Fibroblast of upper back skin (primary cell): ENCODE measurements around the gene CDH12.

ENCODE experiments used
- DNase-seq: peaks from one replicate; pipeline ENCODE4 v3.0.0-alpha.2; 2013

Gene CDH12

DNA sequence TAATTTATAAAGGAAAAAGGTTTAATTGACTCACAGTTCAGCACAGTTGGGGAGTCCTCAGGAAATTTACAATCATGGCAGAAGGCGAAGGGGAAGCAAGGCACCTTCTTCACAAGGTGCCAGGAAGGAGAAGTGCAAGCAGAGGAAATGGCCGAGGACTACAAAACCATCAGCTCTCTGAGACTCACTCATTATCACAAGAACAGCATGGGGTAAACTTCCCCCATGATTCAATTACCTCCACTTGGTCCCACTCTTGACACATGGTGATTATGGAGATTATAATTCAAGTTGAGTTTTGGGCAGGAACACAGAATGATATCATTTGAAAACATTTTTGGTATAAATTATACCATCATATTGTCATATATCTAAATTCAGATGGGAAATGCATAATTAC is 934.7 kb downstream of the CDH12 start:
- no peak for DNase-seq

DNA sequence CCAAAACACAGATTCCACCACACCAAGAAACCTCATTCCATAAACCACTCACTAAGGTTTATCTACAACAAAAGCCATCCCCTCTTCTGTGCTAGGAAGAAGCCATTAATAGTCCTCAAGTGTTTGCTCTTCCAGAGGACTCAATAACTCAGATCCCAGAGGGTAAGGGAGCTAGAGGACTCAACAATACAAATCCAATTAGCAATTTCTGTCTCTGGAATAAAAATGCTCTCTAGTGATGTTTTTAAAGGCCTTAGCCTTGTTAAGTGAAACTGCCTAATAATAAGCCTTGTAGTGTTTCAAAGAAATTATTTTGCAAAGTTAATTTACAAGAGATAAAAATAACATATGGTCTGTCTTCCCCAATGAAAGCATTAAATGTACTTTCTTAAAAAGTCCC is 942.4 kb downstream of the CDH12 start:
- DNase-seq: no peak

DNA sequence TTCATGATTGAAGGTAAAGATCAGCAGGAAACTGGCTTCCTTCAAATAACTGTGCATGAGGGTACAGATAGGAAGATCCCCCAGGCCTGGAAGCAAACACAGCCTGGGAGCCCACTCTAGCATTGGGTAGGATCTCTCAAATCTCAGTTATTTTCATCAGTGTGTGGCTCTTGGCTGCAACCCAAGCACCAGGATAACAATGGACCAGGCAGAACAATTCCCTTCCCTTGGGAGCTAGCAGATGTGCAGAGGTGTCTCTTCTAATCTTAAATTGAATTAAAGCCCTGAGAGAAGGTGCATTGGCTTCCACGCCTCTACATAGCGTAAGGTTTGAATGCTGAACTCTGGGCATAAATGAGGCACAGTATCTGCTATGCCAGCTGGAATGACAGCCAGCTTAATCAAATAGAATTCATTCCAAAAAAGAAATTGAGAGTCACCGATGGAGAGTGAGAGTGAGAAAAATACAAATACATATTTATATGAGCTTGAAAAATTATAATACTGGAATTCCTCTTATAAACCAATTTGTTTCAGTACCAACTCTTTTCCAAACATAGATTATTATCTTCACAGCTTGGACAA is 957.3 kb downstream of the CDH12 start:
- no peak for DNase-seq

DNA sequence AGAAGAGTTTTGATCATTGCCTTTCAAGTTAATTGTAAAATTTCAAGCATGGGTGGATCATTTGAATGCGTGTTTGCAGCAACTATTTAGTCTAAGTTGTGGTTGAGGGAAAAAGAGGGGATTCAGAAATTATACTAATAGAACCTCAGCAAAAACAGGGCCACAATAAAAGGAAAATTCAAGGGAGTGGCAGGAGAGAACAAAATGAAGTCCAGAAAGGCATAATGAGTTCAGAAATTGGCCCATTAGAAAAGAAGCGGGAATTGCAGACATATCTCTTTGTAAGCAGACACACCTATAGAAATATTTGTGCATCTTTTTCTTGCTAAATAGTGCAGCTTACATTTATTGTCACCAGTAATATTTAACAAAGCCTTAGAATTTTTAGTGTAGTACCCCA is 960.0 kb downstream of the CDH12 start:
- DNase-seq: no peak

DNA sequence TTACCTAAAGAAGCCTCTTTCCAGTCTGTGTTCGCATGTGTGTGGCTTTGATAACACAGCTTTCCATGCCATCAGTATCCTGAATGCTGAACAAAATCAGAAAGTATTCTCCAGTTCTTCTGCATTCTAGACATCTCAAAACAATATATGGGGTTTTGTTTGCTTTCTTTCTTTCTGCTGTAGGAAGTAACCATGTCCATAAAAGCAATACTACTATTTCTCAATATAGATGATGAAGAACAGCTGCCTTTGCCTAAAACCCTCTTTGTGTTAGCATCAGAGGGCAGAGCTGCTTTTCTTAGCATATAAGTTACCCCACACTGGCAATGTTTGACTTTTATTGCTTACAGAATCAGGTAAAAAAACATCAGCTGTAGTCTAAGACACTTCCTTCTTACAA is 963.6 kb downstream of the CDH12 start:
- no peak for DNase-seq

DNA sequence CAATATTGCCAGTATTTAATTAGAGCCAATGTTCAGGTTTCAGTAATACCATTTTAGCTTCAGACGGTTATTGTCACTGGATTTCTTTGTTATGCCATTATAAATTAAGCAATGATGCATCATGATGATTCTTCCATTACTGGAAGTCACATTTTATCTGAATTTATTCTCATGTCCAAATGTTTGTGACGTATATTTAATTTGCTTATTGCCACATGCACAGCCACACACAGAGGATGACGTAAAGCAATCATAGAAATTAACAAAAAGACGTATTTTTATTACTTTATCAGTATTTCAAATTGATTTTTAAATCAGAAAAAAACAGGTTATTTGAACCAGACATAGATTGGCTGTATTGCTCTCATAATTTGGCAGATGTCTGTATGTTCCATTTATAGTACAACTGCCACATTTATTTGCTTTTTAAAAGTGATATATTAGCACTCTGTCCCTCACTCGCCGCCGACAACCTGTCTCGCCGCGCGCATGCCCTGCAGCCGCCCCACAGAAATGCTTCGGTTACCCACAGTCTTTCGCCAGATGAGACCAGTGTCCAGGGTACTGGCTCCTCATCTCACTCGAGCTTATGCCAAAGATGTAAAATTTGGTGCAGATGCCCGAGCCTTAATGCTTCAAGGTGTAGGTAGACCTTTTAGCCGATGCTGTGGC is 970.9 kb downstream of the CDH12 start:
- DNase-seq: no peak

DNA sequence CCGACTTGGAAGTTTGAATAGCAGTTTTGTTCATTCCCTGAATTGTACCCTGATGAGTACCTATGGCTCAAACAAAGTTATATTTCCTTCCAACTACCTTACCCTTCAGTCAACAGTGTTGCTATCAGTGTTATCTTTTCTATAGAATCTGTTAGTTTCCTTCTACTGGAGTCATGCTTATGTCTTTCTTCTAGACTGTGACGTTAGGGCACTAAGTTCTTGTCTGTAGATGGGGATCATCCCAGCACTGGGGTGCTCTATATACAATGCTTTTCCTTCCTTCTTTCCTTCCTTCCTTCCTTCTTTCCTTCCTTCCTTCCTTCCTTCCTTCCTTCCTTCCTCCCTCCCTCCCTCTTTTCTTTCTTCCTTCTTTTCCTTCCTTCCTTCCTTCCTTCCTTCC is 973.0 kb downstream of the CDH12 start:
- DNase-seq: no peak

DNA sequence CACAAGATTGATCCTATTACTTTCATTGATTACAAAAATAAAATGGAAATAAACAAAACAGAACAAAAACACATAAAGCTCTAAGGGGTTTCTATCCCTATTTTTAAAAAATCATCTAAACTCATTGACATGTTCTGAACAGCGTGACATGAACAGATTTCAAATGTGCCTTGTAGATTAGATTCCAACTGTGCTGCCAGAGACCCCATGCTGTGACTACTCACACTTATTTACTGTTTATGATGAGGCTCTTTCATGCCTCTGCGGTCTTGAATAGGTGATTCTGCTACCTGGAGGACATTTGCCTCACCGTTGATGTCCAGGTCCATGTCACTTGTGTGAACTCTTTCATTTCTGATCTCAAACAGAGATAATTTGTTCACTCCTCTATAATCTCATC is 990.2 kb downstream of the CDH12 start:
- DNase-seq: no peak

DNA sequence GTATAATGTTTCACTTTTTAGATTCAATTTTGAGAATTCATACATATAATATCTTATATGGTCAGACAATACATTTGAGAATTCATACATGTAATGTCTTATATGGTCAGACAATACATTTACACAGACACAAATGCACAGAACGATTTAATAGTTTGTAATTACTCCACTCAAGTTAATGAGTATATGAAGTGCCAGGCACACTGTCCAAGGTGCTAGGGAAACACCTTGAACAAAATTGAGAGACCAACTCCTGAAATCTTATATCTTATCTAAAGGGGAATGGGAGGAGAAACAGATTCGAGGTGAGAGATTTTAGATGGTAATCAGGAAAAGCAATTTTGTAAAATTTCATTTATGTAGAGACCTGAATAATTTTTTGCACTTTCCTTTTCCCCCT is 994.7 kb downstream of the CDH12 start:
- DNase-seq: no peak

DNA sequence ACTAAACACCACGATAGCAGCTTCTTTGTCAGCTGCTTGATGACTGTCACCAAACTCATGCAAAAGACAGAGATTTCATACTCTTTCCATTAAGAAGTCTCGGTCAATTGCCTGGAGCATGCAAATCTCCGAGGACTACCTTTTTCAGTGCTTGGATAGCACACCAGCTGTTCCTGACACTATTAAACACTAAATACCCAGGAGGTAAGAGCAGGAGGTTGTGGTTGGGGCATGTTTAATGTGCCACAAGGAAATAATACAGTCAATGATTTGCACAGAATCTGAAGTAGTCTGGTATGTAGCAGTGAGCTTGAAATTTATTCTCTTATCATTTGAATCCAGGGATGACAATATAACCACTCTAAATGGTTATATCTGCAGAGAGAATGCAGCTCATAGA is 996.2 kb downstream of the CDH12 start:
- DNase-seq: no peak

DNA sequence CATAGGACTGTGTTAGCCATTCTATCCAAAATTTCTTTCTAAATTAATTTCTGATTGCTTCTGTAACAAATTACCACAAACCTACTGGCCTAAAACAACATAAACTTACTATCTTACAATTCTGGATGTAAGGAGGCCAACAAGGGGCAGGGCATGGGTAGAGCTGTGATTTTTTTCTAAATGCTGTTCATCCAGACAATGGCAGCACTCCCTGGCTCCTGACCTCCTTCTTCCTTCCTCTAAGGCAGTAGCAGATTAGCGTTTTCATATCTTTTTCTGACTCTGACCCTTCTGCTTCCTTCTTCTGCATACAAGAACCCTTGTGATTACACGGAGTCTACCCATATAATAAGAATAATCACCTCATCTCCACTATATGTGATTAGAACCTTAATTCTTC is 1005.8 kb downstream of the CDH12 start:
- no peak for DNase-seq

DNA sequence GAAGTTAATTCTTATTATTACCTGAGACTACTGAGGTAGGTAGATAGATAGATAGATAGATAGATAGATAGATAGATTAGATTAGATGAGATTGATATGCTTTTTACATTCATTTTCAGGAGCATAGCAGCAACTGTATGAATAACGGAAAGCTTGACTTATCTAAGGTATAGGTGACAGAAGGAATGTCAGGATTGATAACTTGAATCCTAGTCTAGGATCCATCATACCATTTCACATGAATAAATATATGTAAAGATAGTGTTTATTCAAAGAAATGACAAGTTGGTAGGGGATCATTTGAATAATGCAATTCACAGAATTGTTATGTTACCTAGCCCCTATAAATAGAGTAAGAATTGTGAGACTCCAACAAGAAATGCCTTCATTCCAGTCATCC is 1008.2 kb downstream of the CDH12 start:
- DNase-seq: no peak

DNA sequence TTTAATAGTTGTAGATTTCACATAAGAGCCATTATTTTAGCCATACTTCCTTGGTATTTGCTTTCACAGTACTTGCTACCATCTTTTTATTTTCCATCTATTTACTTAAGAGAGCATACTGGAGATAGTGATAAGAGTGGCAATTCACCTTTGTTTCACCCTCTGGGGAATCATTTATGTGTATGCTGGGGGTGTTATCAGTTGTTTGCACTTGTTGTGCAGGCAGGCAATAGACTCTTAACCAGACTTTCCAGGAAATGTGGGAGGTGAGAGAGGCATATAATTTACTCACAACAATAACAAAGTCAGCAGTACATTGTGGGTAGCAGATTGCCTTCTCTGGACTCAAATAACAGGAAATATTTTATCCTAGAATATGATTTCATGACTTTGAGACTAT is 1018.3 kb downstream of the CDH12 start:
- no peak for DNase-seq

DNA sequence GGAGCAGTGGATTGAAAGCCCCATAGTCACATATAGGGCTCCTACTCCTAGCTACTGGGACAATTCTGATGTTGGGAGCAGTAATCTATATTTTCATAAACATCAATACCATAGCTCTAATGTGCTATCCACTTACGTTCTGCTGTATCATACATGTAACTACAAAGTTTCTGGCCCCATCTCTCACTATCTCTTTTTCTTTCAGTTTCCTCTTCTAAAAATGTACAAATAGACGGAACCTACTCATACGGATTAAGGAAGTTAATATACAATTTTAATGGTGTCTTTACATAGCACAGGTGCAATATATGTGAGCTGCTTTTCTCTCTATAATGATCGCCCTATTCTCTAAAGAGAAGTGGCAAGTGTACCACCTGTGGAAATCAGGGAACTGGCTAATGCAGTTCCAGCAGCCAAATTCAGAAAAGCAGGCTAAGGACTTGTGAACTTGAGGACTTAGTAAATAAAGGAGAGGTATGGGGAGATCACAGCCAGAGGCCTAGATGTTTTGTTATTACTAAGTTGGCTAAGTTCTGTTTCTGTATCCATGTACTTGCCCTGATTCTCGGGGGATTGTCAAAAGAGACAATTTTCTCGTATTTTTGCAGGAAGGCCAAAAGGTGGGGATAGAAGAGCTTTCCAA is 1021.9 kb downstream of the CDH12 start:
- DNase-seq: no peak

DNA sequence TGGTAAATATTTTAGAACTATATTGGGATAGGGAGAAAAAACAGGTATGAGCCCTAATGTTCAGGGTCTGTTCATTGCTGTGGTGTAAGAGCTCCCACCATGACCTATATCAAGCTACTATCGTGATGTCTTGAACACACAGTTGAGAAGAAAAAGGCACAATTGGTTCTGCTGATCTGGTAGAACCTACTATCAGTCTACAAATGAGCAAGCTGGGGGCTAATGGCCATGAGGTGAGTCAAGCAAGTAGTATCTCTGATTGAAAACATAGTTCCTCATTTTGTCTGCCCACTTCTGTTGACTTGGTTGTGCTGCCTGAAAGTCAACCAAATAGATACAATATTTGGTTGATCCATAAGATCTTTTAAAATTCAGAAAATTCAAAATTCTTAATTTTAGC is 1026.3 kb downstream of the CDH12 start:
- no peak for DNase-seq

DNA sequence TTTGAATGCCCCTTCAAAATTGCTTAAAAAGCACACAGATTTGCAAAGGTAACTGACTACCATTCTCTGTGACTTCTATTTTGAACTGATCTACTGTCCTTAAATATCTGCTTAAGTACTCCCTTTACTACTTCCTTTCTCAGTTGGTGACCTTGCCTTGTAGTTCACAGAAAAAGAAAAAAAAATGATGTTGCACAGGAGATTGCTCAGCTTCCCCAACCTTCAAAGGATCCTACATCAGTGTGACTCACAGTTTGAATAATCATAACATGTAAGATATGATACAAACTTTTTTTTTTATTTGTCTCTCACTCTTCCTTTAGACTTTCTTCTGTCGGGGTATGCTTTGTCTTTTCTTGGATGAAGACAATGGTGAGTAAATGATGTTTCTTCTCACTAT is 1029.6 kb downstream of the CDH12 start:
- DNase-seq: peak; percentile 7

DNA sequence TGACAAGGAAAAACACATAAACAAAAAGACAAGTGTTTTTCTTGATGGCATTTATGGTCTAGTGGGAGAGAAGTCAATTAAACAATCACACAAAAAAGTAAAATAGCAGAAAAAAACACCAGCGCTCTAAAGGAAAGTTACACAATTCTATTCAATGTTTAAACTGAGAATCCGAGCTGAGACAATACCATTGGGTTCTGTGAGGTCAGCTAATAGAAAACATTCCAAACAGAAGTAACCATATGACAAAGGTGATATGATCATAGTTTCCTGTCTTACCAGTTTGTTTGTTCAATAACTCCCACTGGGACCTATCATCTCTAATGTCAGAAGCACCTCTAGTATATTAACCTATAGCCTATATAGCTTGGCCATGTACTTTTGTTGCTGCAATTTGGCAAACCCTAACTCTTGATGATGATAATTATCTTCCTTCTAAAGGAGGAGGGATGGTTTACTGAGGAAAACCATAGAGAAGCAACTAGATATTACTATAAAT is 1030.0 kb downstream of the CDH12 start:
- DNase-seq: no peak

DNA sequence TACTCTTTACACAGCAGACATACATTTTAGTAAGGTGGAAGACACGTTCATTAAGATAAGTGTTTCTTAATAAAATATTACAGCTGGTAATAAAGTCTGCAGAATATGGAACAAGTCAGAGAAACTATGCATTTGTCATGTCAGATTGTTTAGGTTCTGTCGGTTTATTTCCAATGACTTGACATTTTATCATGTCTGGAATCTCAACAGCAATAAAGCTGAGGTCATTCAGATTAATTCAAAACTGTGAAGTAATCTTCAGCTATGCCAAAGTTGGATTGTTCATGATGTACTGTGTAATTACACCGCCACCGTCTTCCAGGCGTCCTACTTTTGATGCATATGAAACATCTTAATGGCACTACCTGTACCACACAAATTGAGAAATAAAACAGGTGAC is 1032.6 kb downstream of the CDH12 start:
- no peak for DNase-seq

DNA sequence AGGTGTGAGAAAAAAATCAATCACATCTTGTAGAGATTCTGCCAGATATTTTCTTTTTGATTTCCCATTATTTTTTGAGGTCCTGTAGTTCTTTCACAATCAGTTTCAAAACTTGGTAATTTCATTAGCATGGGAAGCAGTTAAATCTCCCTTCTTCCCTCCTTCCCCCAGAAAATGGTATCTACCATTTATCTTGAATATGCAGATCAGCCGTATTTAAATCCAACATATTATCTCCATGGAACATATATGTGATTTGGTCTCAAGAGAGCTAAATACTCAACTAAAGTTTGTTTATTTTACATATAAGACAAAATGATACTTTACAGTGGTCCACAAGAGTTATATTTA is 1034.8 kb downstream of the CDH12 start:
- DNase-seq: no peak

DNA sequence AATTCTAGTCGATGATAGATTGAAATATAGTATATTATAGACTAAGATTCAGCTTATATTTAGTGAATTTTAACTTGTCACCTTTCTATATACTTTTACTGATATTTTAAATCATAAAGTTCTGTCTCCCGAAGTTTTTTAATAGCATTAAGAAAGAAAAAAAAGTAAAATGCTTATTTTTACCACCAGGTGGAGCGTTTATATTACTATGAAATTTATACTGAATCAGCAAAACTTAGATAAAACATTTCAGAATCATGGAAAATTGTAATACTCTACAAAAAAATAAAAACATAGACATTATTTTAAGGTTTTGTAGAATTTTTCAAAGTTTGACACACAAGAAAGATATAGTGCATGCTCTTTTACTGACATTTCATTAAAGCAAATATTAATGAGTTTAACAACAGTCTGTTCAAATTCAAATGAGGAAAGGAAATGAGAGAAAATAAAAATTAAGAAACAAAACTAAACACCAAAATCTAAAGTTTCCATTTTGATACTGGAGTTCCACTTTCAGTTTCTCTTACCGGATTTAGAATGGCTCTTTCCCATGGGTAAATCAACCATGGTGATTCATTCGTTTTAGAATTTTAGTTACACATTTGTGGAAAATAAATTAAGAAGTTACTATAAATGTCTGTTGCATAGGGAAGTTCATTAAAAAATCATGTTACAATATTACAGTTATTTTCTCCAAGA is 1035.3 kb downstream of the CDH12 start:
- DNase-seq: peak; percentile 12

DNA sequence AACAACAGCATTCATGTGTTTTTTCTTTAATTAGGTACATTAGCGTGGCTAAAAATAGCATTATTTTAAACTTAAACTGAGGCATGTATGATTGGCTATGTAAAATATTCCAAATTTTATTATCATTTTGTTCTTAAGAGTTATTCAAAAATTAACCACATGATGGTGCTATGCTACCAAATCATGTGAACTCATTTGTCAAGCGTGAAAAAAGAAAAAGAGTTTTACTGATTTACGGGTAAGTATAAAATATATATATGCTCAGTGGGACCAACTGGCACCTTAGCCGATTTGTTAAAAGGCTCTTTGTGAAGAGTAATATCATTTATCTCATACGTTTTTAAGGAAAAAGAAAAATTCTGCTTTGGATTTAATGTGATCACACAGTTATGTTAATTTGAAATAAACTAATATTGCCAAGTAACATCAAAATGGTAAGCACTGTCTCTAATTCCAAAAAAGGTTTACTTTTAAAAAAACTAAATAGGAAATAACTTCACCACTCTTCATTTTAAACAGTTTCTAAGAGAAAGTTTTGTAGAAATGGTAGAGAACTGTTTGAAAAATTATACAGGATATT is 1042.3 kb downstream of the CDH12 start:
- DNase-seq: no peak

DNA sequence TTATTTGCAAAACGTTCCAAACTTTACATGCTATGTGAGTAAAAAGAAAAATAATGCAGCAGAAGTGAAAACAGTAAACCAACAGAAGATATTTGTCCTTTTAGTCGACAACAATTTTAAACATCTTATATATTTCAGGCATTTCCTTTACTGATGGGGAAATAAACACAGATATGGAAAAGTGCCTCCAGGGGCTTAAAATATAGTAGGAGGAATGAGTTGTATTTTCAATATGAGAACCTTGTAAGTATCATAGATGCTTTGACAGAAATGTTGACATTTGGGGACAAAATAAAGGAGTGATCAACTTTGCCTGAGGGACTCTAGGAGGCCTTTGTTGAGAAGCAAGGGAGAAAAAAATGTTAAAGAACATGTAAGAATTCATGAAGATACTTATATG is 1043.5 kb downstream of the CDH12 start:
- no peak for DNase-seq

DNA sequence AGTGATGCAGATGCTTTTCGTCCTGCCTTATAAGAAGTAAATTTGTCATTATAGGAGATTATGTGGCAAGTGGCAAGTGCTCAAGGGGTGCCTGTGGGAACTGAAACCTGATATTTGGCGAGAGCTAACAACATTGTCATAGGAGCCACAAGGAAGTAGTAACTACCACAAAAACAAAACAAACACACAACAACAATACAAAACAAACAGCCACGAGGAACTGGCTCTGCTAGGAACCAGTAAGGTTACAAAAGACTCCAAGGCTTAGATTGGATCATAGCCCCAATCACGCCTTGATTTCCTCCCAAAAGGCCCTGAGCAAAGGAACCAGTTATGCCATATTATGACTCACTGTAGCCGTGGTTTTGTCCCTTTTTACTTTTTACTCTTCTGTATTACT is 1045.2 kb downstream of the CDH12 start:
- DNase-seq: peak; percentile 27

DNA sequence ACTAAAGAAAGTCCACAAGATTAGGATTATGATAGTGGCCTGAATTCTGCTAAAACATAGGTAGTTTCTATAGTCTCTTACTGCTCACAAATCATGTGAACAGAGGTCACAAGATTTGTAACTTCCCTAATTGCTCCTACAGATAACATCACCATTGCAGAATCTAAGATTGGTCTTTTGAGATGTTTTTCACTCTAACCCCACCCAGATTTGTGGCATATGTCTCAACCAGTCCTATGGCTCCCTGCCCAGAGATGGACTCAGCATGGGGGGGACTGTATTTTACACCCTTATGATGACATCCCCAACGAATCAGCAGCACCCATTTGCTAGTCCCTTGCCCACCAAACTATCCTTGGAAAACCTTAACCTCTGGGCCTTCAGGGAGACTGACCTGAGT is 1046.2 kb downstream of the CDH12 start:
- peak; percentile 87 for DNase-seq
